HepG2 (cell line): Measurements from ENCODE around the gene MYO5B. TPM values are rescaled to one million over a fixed set of nuclear protein-coding genes. Genes with fewer than 3 reads are reported as not detected.

ENCODE experiments used
- FIP1L1 ChIP-seq: fragments of 200-400 bp; formaldehyde crosslinking; IDR thresholded peaks from 2 replicates; pipeline ENCODE4 v1.6.1; 2018; ENCODE audit warnings: low read depth, mild to moderate bottlenecking, low read length, moderate library complexity, borderline replicate concordance; ENCODE audit not compliant: insufficient read depth
- FOXC1 ChIP-seq: sonication (generic); formaldehyde crosslinking; IDR thresholded peaks from 2 replicates; pipeline ENCODE4 v1.8.0; 2022; ENCODE audit warnings: mild to moderate bottlenecking, missing genetic modification reagents, borderline replicate concordance
- HDAC1 ChIP-seq: sonication (generic); formaldehyde crosslinking; IDR thresholded peaks from 2 replicates; pipeline ENCODE4 v1.5.1; 2020; ENCODE audit warnings: mild to moderate bottlenecking, missing genetic modification reagents
- HNF4G ChIP-seq, 2 experiments: sonication (generic) in 1 of 2; formaldehyde crosslinking in 1 of 2; IDR thresholded peaks; 2 replicates each; pipeline versions ENCODE4 v1.4.0 to v1.6.1; 2011 to 2020; ENCODE audit warnings: borderline replicate concordance in 2 of 2, low read depth in 2 of 2, mild to moderate bottlenecking in 2 of 2, low read length in 1 of 2, missing genetic modification reagents in 1 of 2, moderate library complexity in 1 of 2
- ISL2 ChIP-seq: sonication (generic); formaldehyde crosslinking; IDR thresholded peaks from 2 replicates; pipeline ENCODE4 v1.5.0; 2020; ENCODE audit warnings: missing genetic modification reagents
- KLF13 ChIP-seq: sonication (generic); formaldehyde crosslinking; IDR thresholded peaks from 2 replicates; pipeline ENCODE4 v1.4.0; 2020; ENCODE audit warnings: mild to moderate bottlenecking, missing genetic modification reagents
- NONO ChIP-seq, 2 experiments: fragments of 450-650 bp in 1 of 2; sonication (generic) in 1 of 2; formaldehyde crosslinking in 1 of 2; IDR thresholded peaks in 1 of 2; conservative IDR thresholded peaks in 1 of 2; 2 replicates each; pipeline versions ENCODE4 v1.6.1 to v1.8.0; 2017 to 2022; ENCODE audit warnings: mild to moderate bottlenecking in 1 of 2, missing genetic modification reagents in 1 of 2, moderate library complexity in 1 of 2
- PITX1 ChIP-seq: sonication (generic); formaldehyde crosslinking; IDR thresholded peaks from 2 replicates; pipeline ENCODE4 v1.5.1; 2020; ENCODE audit warnings: mild to moderate bottlenecking, missing genetic modification reagents
- PREB ChIP-seq: sonication (generic); formaldehyde crosslinking; IDR thresholded peaks from 2 replicates; pipeline ENCODE4 v1.4.0; 2020; ENCODE audit warnings: missing genetic modification reagents
- SCMH1 ChIP-seq: sonication (generic); formaldehyde crosslinking; IDR thresholded peaks from 2 replicates; pipeline ENCODE4 v1.9.0; 2021; ENCODE audit warnings: missing genetic modification reagents, mild to moderate bottlenecking, borderline replicate concordance
- SIX4 ChIP-seq: sonication (generic); formaldehyde crosslinking; IDR thresholded peaks from 2 replicates; pipeline ENCODE4 v1.4.0; 2020; ENCODE audit warnings: missing genetic modification reagents
- SMAD3 ChIP-seq: sonication (generic); formaldehyde crosslinking; IDR thresholded peaks from 2 replicates; pipeline ENCODE4 v1.4.0; 2020; ENCODE audit warnings: missing genetic modification reagents
- SP1 ChIP-seq, 2 experiments: fragments of 450-650 bp in 1 of 2; sonication (generic) in 1 of 2; formaldehyde crosslinking in 1 of 2; IDR thresholded peaks; 2 replicates each; pipeline versions ENCODE4 v1.4.0 to v1.6.1; 2016 to 2020; ENCODE audit warnings: missing genetic modification reagents in 1 of 2
- ZNF224 ChIP-seq: sonication (generic); formaldehyde crosslinking; IDR thresholded peaks from 2 replicates; pipeline ENCODE4 v1.5.0; 2020; ENCODE audit warnings: mild to moderate bottlenecking, missing genetic modification reagents
- ZNF329 ChIP-seq: sonication (generic); formaldehyde crosslinking; IDR thresholded peaks from 2 replicates; pipeline ENCODE4 v1.9.0; 2021; ENCODE audit warnings: low read depth, mild to moderate bottlenecking, missing genetic modification reagents
- ZNF567 ChIP-seq: sonication (generic); formaldehyde crosslinking; IDR thresholded peaks from 2 replicates; pipeline ENCODE4 v1.8.1; 2023; ENCODE audit warnings: mild to moderate bottlenecking, missing genetic modification reagents, borderline replicate concordance
- ZNF616 ChIP-seq: sonication (generic); formaldehyde crosslinking; IDR thresholded peaks from 2 replicates; pipeline ENCODE4 v1.5.0; 2020; ENCODE audit warnings: low read depth, mild to moderate bottlenecking, missing genetic modification reagents
- ZNF672 ChIP-seq: sonication (generic); formaldehyde crosslinking; IDR thresholded peaks from 2 replicates; pipeline ENCODE4 v1.8.1; 2022; ENCODE audit warnings: missing genetic modification reagents
- ZNF772 ChIP-seq: sonication (generic); formaldehyde crosslinking; IDR thresholded peaks from 2 replicates; pipeline ENCODE4 v1.5.0; 2020; ENCODE audit warnings: mild to moderate bottlenecking, missing genetic modification reagents
- ZNF781 ChIP-seq: sonication (generic); formaldehyde crosslinking; IDR thresholded peaks from 2 replicates; pipeline ENCODE4 v1.5.1; 2020; ENCODE audit warnings: borderline replicate concordance, mild to moderate bottlenecking, missing genetic modification reagents; ENCODE audit errors: not compliant biosample characterization
- polyA plus RNA-seq, 8 experiments: library from polyadenylated mRNA; depleted of rRNA in 3 of 8; stranded (reverse) in 7 of 8; unstranded in 1 of 8; fragments of >200 nt; fragmentation: Illumina TruSeq in 4 of 8; extraction: Trizol in 4 of 8; gene quantifications; 2 replicates each; pipeline versions ENCODE4 v1.2.1 to v1.2.3, GENCODE V29; 2011 to 2016; ENCODE audit warnings: low read depth in 4 of 8, missing spikeins in 1 of 8, mixed read lengths in 1 of 8; ENCODE audit not compliant: insufficient read depth in 1 of 8
- total RNA-seq, 5 experiments: library from RNA; depleted of rRNA; stranded (reverse); fragments of >200 nt; fragmentation: Illumina TruSeq; extraction: Trizol; gene quantifications; 2 replicates each; pipeline ENCODE4 v1.2.3, GENCODE V29; 2016; ENCODE audit warnings: low read depth in 1 of 5
- TF ChIP-seq, protein P1 (sequence below): sonication (generic); formaldehyde crosslinking; IDR thresholded peaks from 2 replicates; pipeline ENCODE4 v1.5.0; 2020; ENCODE audit warnings: mild to moderate bottlenecking, missing genetic modification reagents
- TF ChIP-seq, protein P2 (sequence below): sonication (generic); formaldehyde crosslinking; IDR thresholded peaks from 2 replicates; pipeline ENCODE4 v1.4.0; 2020; ENCODE audit warnings: missing genetic modification reagents, mild to moderate bottlenecking, borderline replicate concordance

MYO5B gene
- total and polyA plus RNA-seq, 2 of the 13 experiments (the other 11 are each of a cell fraction or from before 2014, with no cell fraction given) = 13.1 to 24.0 TPM

DNA sequence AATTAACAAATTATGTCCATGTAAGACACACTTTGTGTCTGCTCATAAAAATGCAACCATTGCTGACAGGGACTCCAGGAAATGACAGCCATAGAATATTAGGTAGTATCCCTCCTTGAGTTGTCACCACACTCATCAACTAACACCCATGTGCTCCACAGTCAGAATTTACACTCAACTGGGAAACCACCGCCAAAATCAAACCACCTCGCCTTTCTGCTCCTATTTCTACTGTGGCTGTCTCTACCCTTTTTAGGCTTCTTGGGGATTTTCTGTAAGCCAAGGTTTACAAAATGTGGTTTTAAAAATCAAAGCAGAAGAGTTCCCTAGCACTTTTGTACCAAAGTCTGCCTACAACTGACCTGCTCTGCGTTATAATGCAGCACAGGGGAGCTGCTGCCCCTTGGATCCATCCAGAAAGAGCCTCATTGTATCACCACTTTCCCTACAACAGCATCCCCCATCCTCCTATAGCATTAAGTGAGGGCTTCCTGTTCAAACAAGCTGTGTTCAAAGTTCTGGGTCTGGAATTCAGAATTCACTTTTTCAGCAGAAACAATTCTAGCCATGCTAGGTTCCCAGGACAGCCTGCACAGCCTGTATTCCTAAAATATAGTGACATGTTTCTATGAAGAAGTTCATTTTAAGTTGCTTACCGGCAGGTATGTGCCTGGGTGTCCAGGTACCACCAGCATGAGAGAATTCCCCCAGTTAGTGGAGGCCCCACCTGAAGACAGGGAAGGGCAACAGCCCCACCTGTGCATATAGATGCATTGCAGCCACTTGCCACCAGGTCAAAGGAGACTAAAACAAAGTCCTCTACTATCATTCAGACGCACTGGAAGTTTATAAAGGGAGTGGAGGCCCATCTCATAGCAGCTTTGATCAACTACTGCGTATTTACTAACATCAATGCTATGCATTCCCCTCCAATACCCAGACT, 104.3 kb downstream of the MYO5B start (continued):
- TF ChIP-seq, protein P1, sequence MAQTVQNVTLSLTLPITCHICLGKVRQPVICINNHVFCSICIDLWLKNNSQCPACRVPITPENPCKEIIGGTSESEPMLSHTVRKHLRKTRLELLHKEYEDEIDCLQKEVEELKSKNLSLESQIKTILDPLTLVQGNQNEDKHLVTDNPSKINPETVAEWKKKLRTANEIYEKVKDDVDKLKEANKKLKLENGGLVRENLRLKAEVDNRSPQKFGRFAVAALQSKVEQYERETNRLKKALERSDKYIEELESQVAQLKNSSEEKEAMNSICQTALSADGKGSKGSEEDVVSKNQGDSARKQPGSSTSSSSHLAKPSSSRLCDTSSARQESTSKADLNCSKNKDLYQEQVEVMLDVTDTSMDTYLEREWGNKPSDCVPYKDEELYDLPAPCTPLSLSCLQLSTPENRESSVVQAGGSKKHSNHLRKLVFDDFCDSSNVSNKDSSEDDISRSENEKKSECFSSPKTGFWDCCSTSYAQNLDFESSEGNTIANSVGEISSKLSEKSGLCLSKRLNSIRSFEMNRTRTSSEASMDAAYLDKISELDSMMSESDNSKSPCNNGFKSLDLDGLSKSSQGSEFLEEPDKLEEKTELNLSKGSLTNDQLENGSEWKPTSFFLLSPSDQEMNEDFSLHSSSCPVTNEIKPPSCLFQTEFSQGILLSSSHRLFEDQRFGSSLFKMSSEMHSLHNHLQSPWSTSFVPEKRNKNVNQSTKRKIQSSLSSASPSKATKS = no peak
- TF ChIP-seq HNF4G (IDR thresholded peaks at IDR 0.05; ENCODE audit: borderline replicate concordance, low read depth, low read length) (peak; percentile 81), HNF4G (CRISPR knock-in tag; IDR thresholded peaks at IDR 0.05; ENCODE audit: borderline replicate concordance, low read depth) (peak; percentile 66; the same call in 1 of the 2 replicates), HDAC1 (CRISPR knock-in tag) (peak; percentile 57), SMAD3 (CRISPR knock-in tag) (no peak), ZNF329 (CRISPR knock-in tag) (no peak), ISL2 (CRISPR knock-in tag) (no peak), ZNF567 (CRISPR knock-in tag) (no peak), ZNF616 (no peak), FIP1L1 (no peak), PREB (CRISPR knock-in tag) (no peak), SP1 (IDR thresholded peaks at IDR 0.05) (no peak), SP1 (CRISPR knock-in tag; IDR thresholded peaks at IDR 0.05) (no peak), NONO (IDR thresholded peaks at IDR 0.05) (no peak), NONO (CRISPR knock-in tag; conservative IDR thresholded peaks at IDR 0.05) (no peak), ZNF781 (CRISPR knock-in tag) (no peak), SIX4 (CRISPR knock-in tag) (no peak), SCMH1 (no peak), KLF13 (CRISPR knock-in tag) (no peak), PITX1 (CRISPR knock-in tag) (peak; percentile 60; the same call in 1 of the 2 replicates), ZNF672 (CRISPR knock-in tag) (no peak), FOXC1 (no peak), ZNF772 (CRISPR knock-in tag) (no peak), ZNF224 (CRISPR knock-in tag) (no peak)
- TF ChIP-seq, protein P2, sequence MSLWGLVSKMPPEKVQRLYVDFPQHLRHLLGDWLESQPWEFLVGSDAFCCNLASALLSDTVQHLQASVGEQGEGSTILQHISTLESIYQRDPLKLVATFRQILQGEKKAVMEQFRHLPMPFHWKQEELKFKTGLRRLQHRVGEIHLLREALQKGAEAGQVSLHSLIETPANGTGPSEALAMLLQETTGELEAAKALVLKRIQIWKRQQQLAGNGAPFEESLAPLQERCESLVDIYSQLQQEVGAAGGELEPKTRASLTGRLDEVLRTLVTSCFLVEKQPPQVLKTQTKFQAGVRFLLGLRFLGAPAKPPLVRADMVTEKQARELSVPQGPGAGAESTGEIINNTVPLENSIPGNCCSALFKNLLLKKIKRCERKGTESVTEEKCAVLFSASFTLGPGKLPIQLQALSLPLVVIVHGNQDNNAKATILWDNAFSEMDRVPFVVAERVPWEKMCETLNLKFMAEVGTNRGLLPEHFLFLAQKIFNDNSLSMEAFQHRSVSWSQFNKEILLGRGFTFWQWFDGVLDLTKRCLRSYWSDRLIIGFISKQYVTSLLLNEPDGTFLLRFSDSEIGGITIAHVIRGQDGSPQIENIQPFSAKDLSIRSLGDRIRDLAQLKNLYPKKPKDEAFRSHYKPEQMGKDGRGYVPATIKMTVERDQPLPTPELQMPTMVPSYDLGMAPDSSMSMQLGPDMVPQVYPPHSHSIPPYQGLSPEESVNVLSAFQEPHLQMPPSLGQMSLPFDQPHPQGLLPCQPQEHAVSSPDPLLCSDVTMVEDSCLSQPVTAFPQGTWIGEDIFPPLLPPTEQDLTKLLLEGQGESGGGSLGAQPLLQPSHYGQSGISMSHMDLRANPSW = no peak
